Measurements from ENCODE around the gene SGK1.
"Not testable (repeated sequence)": the region's sequence is repeated elsewhere in the genome, so short reads cannot be mapped to it uniquely, and the experiment has no call there.

DNA sequence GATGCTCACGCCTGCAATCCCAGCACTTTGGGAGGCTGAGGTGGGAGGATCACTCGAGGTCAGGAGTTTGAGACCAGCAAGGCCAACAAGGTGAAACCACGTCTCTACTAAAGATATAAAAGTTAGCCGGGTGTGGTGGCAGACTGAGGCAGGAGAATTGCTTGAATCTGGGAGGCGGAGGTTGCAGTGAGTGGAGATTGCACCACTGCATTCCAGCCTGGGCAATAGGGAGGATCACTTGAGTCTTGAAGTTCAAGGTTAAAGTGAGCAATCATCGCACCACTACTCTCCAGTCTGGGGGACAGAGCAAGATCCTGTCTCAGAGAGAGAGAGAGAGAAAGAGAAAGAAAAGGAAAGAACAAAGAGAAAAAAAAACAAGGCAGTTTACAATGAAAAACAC lies 13.5 kb downstream of the SGK1 start:
- not testable (repeated sequence) for TF ChIP-seq CTCF (optimal IDR thresholded peaks at IDR 0.05 in 1 of 3, IDR thresholded peaks at IDR 0.05 in 1 of 3, conservative IDR thresholded peaks at IDR 0.05 in 1 of 3; ENCODE audit: extremely low read depth in 1 of 3, insufficient read depth in 2 of 3, low read length in 3 of 3); EZH2 (IDR thresholded peaks at IDR 0.05; ENCODE audit: low read length)

Data from keratinocyte (primary cell).